GM19043 (cell line): ENCODE measurements around the gene CXCL3.

Experiments used
- ATAC-seq: cut with Tn5 transposase; IDR thresholded peaks from one replicate; pipeline ENCODE4 v1.9.1; 2021; ENCODE audit warnings: low read depth; ENCODE audit not compliant: unreplicated experiment

Gene CXCL3

GRCh38 chr4:74016068-74016467 is 22.4 kb downstream of the CXCL3 start:
- no peak for ATAC-seq

GRCh38 chr4:74015126-74015780 is 23.2 kb downstream of the CXCL3 start:
- ATAC-seq, result no peak

DNA sequence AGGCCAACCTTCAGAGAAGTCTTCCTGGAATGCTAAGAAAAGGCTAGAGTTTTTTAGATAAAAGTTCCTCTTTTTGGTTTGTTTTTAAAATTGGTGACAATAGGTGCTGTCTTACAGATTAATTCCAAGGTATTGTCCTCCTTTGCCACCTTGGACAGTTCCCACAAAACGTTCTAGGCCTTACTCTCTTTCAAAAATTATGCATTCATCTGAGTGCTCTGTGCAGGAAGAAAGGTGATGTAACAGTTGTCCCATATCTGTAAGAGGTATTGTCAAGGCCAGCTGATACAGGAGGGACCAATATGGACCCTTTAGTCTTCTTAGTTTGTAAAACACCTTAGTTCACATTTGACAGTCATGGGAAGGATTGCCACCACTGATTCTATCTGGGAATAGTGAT is 24.2 kb downstream of the CXCL3 start:
- no peak for ATAC-seq

DNA sequence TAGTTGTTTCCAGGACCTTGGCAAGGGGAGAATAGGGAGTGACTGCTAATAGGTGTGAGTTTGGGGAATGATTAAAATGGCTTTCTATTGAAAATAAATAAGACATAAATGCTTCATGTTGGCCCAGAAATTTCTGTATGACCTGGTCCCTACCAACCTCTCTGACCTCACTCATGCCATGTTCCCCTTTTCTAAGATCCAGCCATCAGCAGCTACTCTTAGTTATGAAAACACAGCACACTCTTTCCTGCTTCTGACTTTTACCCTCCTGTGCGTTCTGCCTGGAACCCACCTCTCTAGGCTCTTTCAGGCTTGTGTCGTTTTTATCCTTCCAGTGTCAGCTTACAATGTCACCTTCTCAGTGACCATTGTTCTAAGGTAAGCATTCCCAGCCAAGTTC is 25.2 kb downstream of the CXCL3 start:
- ATAC-seq, result no peak

DNA sequence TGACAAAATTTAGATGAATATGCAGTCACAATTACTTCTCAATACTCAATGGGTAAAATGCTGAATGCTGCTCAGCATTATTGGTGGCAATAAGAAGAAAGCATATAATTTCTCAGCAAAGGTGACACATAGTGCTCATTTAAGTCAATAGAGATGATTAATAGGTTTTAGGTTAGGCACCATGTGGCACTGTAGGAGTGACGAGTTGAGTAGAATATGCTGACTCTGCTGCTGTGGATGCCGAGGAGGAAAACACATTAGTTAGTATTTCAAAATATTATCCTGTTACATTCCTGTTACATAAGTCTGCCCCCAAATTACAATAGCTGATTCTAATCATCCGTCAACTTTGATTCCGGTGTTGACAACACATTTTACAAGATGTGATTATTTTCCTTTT is 26.4 kb downstream of the CXCL3 start:
- no peak for ATAC-seq

DNA sequence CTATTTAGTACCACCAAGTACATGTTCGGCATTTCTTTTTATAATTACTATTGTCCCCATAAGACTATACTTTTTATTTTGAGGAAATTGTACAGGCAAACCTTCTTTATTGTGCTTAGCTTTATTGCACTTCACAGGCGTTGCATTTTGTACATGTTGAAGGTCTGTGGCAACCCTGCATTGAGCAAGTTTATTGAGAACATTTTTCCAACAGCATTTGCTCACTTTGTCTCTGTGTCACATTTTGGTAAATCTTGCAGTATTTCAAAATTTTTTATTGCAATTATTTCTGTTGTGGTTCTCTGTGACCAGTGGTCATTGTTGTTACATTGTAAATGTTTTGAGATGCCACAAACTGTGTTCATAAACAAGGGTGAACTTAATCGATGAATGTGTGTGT is 29.2 kb downstream of the CXCL3 start:
- ATAC-seq, result no peak

DNA sequence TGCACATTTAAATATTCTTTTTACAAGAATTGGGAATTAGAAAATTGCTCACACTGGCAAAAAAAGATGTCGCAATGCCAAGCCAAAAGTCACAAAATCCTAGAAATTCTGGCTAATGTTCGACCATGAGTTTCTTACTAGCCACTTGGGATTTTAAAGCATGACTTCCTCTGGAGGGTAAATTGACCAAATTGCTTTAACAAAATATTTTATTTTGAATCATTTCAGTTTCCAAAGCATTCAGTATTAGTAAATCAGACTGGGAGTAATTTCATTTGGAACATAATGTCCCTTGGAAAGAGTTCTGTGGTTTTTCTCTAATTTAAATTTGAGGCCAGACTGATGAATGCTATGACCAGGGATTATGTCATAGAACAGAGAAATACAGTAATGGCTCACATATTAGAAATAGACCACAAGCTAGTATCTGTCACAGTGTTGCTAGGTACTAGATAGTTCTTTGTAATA is 32.4 kb downstream of the CXCL3 start:
- no peak for ATAC-seq

DNA sequence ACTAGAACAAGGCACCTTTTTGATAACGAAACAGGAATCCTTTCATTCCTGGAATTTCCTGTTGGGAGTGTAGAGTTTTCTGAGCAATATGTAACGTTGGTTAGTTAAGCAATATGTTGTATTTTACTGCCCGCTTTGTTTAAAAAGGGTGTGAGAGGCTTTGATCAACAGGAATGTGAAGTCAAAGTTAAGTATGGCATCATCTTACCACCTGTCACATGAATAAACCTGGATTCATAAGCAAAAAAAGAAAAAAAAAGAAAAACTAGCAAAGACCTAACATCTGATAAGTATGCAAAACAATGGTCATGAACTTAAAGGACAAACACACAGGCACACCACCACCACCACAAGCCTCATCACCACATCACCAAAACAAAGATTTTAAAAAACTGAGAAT is 33.0 kb downstream of the CXCL3 start:
- ATAC-seq, result no peak

DNA sequence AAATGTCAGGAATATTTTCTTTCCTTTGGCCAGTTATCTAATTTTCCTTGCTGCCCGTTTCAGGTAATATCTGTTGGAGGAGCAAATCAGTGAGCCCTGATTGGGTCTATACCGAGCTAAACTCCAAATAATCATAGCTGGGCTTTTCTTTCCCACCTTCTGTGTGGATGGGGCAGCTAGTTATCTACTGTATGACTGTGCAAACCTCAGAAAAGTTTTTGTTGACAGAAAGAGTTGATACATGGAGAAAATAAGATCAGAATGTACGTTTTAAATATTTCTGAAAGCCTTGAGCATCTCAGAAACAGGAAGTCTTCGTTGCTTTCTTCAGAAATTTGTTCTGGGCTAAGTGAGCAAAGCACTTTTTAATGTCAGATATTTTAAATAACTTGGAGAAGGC is 33.8 kb downstream of the CXCL3 start:
- ATAC-seq, result no peak

DNA sequence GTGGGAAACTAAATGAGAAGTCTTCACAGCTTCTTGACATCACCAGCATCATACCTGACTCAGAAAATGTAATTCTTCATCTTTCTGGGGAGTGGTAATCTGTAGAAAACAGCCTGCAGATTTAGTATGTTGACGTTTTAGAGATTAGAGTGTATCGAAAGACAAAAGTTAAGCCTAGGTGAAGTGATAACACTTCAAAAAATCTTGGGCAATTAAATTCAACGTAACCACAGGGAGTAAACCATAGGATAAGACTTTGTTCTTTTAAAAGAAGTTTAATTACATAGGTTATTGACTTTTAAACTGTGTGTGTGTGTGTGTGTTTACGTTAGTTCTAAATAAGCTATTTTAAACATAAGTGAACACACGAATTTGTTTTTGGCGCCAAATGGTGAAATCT is 38.2 kb downstream of the CXCL3 start:
- ATAC-seq, result no peak

GRCh38 chr4:73998040-73999011 is 40.2 kb downstream of the CXCL3 start, which contains the start of gene CXCL5:
CXCL5 (minus strand) TSS chr4:73998677; CDS start chr4:73998581, 96 bp downstream.
- no peak for ATAC-seq

GRCh38 chr4:73992050-73992449 is 46.4 kb downstream of the CXCL3 start:
- no peak for ATAC-seq

GRCh38 chr4:73991742-73992000 is 46.8 kb downstream of the CXCL3 start:
- no peak for ATAC-seq

DNA sequence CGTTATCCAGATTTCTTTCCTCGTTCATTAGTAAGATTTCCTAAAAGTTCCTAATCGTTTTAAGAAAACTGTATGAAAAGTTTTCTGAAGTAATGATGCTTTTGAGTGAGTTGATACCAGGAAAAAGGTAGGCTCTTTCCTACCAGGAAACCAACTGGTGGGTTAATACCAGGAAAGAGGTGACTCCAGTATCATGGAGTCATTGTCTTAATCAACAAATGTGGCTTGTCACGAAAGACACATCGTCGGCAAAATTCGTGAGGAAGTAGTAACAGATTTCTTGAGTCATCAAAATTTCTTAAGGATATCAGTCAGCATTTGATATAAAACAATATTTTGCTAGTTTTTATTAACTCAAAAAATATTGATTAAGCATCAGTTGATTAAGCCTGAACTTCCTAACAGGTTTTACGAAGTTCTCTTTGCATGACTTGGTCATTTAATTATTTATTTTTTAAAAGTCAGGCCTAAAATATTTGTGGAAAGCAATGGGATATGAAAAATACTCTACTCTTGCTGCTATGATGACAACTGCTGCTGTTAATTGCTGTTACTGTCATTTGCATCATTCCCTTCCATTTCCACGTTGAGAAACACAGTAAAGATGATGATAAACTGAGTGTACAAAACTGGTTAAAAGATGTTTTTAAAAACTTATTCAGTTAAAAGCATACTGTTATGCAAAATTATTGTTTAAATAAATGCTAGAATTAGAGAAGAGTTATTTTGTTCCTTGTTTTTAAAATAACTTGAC is 47.3 kb downstream of the CXCL3 start:
- no peak for ATAC-seq

DNA sequence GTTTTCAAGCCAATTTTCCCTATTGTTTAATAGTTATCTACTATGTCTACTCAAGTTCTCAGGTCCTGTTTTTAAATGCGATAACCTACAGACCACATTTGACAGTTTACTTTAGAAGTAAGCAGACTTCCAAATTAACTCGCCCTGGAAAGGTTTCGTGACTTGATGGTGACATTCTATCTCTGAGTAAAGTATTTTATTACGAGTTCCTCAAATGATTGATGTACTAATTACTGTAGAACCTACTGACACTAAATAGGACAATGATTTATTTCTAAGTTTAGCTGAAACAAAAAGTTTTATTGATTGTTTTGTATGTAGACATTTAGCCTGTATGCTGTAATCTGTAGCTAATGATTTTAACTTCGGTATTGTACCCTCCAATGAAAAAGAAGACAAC is 48.6 kb downstream of the CXCL3 start:
- no peak for ATAC-seq

DNA sequence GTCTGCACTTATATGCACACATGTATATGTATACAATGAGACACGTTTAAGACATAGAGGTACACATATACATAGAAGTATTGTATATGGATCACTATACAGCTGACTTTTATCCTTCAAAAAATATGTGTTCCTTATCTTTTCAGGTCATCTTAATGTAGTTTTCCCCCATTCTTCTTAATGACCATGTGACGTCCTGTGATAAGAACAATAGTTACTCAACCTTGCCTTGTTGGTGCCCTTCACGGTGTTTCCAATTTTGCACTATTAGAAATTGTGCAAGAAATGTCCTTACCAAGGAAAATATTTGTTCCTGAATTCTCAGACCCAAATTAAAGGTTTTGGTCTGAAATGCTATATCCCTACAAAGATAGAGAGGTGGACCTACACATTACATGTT is 49.5 kb downstream of the CXCL3 start:
- no peak for ATAC-seq

- ATAC-seq, result no peak
These were observed 50.4 kb downstream of the CXCL3 start, which contains the start of gene PPBP for GRCh38 chr4:73988061-73988460. PPBP (minus strand) TSS chr4:73988190; CDS start chr4:73988103, 87 bp downstream.
